ENCODE measurements around the gene TNFRSF8. TPM values are rescaled to one million over a fixed set of nuclear protein-coding genes. Genes with fewer than 3 reads are reported as not detected.

TNFRSF8 gene
- polyA plus RNA-seq, 1 donor from 2014 or later: 0.40 TPM

DNA sequence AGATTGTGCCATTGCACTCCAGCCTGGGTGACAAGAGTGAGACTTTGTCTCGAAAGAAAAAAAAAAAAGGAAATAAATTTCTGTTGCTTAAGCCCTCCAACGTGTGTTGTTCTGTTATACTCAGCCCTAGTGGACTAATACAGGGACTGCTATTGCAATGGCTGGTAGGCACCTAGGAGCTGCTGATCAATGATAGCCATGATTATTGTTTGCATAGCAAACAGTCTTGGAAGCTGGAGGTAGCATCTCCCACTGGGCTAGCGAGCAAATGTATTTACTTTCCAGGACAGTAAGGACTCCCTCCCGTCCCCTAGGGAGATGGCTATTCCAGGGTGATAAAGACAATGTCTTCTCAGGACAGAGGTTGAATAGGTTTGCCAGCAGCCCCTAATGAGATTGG is 13.5 kb upstream of the TNFRSF8 start:
- H3K36me3 Mint-ChIP-seq: peaks cover 2% of the 10 kb centered on the region
- H3K27me3 Mint-ChIP-seq: peaks cover 5% of the 10 kb centered on the region
- H3K9me3 Mint-ChIP-seq: no peaks in the 10 kb centered on the region

GRCh38 chr1:12051361-12051760 is 11.7 kb upstream of the TNFRSF8 start:
- Mint-ChIP-seq H3K9me3 (no peaks in the 10 kb centered on the region), H3K27me3 (peaks cover 4% of the 10 kb centered on the region), H3K27ac (no peak overlapping the region), H3K36me3 (peaks cover 2% of the 10 kb centered on the region), H3K4me1 (peaks cover 3 to 22% (median 21%) of the 10 kb centered on the region in 3 donors), H3K4me3 (no peak overlapping the region)

More for the DNA sequence above, 13.5 kb upstream of the TNFRSF8 start:
- no peak overlapping the region for H3K27ac Mint-ChIP-seq
- peaks cover 8 to 31% (median 28%) of the 10 kb centered on the region in 3 donors for H3K4me1 Mint-ChIP-seq
- H3K4me3 Mint-ChIP-seq: peak overlapping the region in 2 of 4 donors; percentile 39 to 68

DNA sequence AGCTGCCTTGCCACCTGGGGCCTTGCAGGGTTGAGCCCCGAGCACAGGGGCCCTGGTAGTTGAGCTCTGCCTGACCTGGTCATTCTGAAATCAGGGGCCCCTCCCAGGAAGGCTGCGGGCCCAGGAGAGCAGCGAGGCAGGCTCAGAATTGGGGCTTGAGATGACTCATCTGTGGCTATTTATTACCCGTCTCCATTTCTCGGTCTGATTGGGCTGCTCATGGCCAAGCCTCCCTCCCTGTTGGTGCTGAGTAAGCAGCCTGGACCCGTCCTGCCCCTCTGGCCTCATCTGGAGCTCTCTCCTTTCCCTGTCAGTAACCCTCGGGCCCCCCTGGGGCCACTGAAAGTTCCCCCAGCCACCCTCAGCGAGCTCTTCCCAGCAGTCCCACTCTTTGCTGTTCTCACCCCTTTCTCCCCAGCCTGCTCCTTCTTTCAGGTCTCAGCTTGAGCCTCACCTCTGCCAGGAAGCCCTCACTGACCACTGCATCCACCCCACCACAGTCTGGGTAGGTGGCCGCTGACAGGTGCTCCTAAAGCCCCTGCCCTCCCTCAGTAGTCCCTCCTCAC is 11.0 kb upstream of the TNFRSF8 start:
- Mint-ChIP-seq H3K27me3 (peaks cover 4% of the 10 kb centered on the region), H3K9me3 (no peaks in the 10 kb centered on the region), H3K4me3 (peak overlapping the region in 2 of 4 donors; percentile 18 to 77), H3K27ac (peak overlapping the region in 1 of 3 donors; percentile 91), H3K36me3 (peaks cover 2% of the 10 kb centered on the region), H3K4me1 (peaks cover 5 to 24% (median 23%) of the 10 kb centered on the region in 3 donors)

DNA sequence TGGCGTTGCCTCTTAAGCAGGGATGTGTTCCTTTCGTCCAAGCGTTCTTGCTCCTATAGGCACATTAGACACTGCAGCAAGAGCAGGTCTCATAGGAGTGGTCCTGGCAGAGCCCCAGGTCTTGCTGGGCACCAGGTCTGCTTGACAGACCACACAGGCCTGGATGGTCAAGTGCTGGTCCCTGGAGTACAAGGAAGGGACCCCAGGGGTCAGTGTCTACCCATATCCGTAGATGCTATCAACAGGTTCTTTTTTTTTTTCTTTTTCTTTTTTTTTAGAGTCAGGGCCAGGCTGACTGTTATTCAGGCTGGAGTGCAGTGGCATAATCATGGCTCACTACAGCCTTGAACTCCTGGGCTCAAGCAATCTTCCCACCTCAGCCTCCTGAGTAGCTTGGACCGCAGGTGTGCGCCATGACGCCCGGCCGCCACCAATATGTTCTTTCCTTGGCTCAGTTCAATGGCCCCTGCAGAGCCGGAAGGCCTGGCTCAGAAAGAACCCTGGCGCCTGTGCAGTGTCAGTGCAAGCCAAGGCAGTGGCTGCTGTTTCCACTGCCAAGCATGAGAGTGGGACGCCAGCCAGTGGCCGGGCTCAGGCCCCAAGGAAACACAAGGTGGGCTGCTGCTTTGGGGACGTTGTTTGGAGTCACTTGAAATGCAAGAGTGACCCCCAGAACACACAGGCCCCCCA is 10.0 kb upstream of the TNFRSF8 start:
- peaks cover 5 to 24% (median 23%) of the 10 kb centered on the region in 3 donors for H3K4me1 Mint-ChIP-seq
- H3K4me3 Mint-ChIP-seq: peak overlapping the region in 2 of 4 donors; percentile 68 to 82
- H3K36me3 Mint-ChIP-seq: peaks cover 2% of the 10 kb centered on the region
- peaks cover 4% of the 10 kb centered on the region for H3K27me3 Mint-ChIP-seq
- peak overlapping the region in 1 of 3 donors; percentile 91 for H3K27ac Mint-ChIP-seq
- no peaks in the 10 kb centered on the region for H3K9me3 Mint-ChIP-seq

GRCh38 chr1:12053752-12054548 is 9.2 kb upstream of the TNFRSF8 start:
- H3K27me3 Mint-ChIP-seq: peaks cover 4% of the 10 kb centered on the region
- no peak overlapping the region for H3K27ac Mint-ChIP-seq
- peak overlapping the region in 1 of 4 donors; percentile 17 for H3K4me3 Mint-ChIP-seq
- H3K36me3 Mint-ChIP-seq: peaks cover 2% of the 10 kb centered on the region
- H3K4me1 Mint-ChIP-seq: peaks cover 5 to 24% (median 20%) of the 10 kb centered on the region in 3 donors
- H3K9me3 Mint-ChIP-seq: no peaks in the 10 kb centered on the region

DNA sequence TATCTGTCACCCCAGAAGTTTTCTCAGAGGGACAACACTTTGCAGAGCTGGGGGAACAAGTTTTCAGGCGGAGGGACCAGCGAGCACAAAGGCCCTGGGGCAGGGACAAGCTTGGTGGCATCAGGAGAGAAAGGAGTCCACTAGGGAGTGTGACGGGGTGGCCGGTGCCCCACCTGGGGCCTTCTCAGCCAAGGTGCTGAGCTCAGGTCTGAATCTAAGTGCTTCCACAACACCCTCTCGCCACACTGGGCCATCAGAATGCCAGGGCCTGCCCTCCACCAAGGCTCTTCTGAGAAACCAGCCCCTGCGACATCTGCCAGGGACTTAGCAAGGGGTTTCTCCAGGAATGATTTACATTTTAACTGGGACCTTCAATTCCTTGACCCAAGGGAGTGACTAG is 7.8 kb upstream of the TNFRSF8 start:
- H3K9me3 Mint-ChIP-seq: peaks cover 0 to 3% (median 0%) of the 10 kb centered on the region in 3 donors
- no peak overlapping the region for H3K27ac Mint-ChIP-seq
- H3K4me3 Mint-ChIP-seq: no peak overlapping the region
- H3K4me1 Mint-ChIP-seq: peaks cover 12 to 31% (median 27%) of the 10 kb centered on the region in 3 donors
- peaks cover 9% of the 10 kb centered on the region for H3K27me3 Mint-ChIP-seq
- H3K36me3 Mint-ChIP-seq: no peaks in the 10 kb centered on the region

DNA sequence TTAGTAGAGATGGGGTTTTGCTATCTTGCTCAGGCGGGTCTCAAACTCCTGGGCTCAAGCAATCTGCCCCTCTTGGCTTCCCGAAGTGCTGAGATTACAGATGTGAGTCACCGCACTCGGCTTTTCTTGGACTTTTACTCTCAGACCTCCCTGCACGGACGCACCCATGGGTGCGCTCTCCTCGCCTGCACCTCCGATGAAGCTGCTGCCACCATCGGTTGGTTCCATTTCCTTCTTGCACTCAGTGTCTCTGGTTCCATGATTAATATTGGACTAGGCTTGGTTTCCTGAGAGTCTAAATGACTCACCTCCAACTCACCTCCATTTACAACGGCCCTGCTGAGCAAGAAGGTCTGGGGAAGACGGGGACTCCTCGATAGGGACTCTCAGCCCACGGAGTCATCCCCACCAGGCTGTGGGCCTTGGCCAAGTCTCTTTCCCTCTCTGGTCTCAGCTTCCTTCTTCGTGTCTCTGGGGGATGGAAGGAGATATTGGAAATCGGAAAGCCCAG is 6.7 kb upstream of the TNFRSF8 start:
- peak overlapping the region in 1 of 3 donors; percentile 78 for H3K27ac Mint-ChIP-seq
- H3K9me3 Mint-ChIP-seq: peaks cover 0 to 3% (median 0%) of the 10 kb centered on the region in 3 donors
- peaks cover 11% of the 10 kb centered on the region for H3K27me3 Mint-ChIP-seq
- peaks cover 12 to 31% (median 26%) of the 10 kb centered on the region in 3 donors for H3K4me1 Mint-ChIP-seq
- H3K4me3 Mint-ChIP-seq: peak overlapping the region in 1 of 4 donors; percentile 82
- H3K36me3 Mint-ChIP-seq: no peaks in the 10 kb centered on the region

- H3K4me3 Mint-ChIP-seq: peak overlapping the region in 1 of 4 donors; percentile 47
- H3K27me3 Mint-ChIP-seq: peaks cover 7% of the 10 kb centered on the region
- H3K27ac Mint-ChIP-seq: no peak overlapping the region
- H3K36me3 Mint-ChIP-seq: no peaks in the 10 kb centered on the region
- peaks cover 0 to 3% (median 0%) of the 10 kb centered on the region in 3 donors for H3K9me3 Mint-ChIP-seq
- H3K4me1 Mint-ChIP-seq: peaks cover 12 to 24% (median 19%) of the 10 kb centered on the region in 3 donors
These were observed 5.7 kb upstream of the TNFRSF8 start for GRCh38 chr1:12057382-12057781.

GRCh38 chr1:12057940-12058687 is 5.0 kb upstream of the TNFRSF8 start:
- Mint-ChIP-seq H3K27me3 (peaks cover 10% of the 10 kb centered on the region), H3K27ac (no peak overlapping the region), H3K4me1 (peaks cover 12 to 23% (median 20%) of the 10 kb centered on the region in 3 donors), H3K4me3 (peak overlapping the region in 1 of 4 donors; percentile 32), H3K9me3 (peaks cover 0 to 3% (median 0%) of the 10 kb centered on the region in 3 donors), H3K36me3 (no peaks in the 10 kb centered on the region)

DNA sequence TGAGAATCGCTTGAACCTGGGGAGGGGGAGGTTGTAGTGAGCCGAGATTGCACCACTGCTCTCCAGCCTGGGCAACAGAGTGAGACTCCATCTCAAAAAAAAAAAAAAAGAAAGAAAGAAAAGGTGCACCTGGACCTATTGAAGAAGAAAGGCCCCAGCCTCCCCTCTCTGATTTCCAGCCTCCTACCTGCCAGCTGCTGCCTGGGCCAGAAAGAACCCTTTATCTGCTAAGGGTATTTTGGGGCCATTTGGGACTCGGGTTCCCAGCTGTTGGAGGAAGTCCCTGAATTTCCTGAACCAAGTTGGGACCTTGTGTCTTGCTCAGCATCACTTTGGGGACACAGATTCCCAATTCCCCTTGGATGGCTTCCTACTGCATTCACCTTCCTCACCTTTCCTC is 3.9 kb upstream of the TNFRSF8 start:
- no peaks in the 10 kb centered on the region for H3K36me3 Mint-ChIP-seq
- peaks cover 19% of the 10 kb centered on the region for H3K27me3 Mint-ChIP-seq
- H3K9me3 Mint-ChIP-seq: peaks cover 0 to 3% (median 0%) of the 10 kb centered on the region in 3 donors
- H3K4me1 Mint-ChIP-seq: peaks cover 14 to 23% (median 21%) of the 10 kb centered on the region in 3 donors
- no peak overlapping the region for H3K27ac Mint-ChIP-seq
- H3K4me3 Mint-ChIP-seq: peak overlapping the region in 2 of 4 donors; percentile 0 to 50

- peaks cover 18 to 27% (median 24%) of the 10 kb centered on the region in 3 donors for H3K4me1 Mint-ChIP-seq
- no peaks in the 10 kb centered on the region for H3K36me3 Mint-ChIP-seq
- H3K27ac Mint-ChIP-seq: no peak overlapping the region
- H3K27me3 Mint-ChIP-seq: peaks cover 24% of the 10 kb centered on the region
- peak overlapping the region in 2 of 4 donors; percentile 0 to 50 for H3K4me3 Mint-ChIP-seq
- peaks cover 0 to 6% (median 0%) of the 10 kb centered on the region in 3 donors for H3K9me3 Mint-ChIP-seq
These were observed 3.2 kb upstream of the TNFRSF8 start for GRCh38 chr1:12059722-12060464.

DNA sequence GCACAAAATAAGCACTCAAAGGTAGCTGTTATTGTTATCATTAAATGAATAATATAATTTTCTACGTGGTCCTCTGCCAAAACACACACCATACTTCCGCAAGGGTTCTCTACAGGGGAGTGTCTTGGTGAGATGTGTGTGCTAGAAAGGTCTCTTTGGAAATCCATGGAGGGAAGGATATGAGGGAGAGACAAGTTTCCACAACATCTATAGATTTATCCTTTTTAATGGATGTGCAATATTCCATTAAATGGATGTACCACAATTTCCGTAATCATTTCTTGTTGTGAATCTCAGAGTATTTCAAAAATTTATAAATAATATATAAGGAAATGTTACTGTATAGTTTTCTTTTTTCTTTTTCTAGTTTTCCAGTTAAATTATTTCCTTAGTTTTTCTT is 2.6 kb upstream of the TNFRSF8 start:
- Mint-ChIP-seq H3K27me3 (peaks cover 24% of the 10 kb centered on the region), H3K4me3 (no peak overlapping the region), H3K36me3 (no peaks in the 10 kb centered on the region), H3K27ac (no peak overlapping the region), H3K9me3 (peaks cover 0 to 6% (median 0%) of the 10 kb centered on the region in 3 donors), H3K4me1 (peaks cover 19 to 27% (median 23%) of the 10 kb centered on the region in 3 donors)

DNA sequence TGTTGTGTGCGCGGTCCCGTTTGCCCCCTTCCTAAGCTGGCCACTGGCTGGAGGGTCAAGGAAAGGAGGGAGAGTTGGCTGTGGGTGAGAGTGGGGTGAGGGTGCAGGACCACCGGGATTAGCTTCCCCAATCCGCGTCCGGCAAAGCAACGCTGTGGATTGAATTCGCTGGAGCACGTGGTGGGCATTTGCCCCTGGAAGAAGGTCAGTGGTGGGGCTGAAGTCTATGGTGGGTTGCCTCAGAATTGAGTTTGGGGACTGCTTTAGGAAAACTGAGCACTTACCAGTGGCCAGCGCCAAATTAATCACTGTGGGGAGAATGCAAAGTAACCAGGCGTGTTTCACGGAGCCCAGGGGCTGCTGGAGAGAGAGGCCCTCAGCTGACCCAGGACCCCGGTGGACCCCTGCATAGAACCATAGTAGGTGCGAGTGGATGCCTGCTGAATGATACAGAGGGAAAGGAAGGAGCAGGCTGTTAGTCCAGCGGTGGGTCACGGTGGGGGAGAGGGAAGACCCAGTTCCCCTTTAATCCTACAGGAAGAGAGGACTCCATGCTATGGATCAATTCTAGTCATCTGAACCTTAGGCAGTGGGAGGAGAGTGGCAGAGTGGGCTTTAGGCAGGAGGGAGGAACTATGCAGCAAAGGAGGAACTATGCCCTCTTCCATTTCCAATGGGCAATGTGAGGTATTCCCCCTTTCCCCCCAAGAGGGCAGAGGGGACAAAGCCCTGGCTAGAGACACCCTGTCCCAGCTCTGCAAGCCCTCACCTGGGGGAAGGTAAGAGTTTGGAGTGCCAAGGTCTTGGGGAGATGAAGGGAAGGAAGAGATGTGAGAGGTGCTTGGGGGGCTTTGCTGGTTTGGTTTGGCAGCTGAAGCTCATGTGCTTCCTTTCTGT is 1.2 kb downstream of the TNFRSF8 start:
- Mint-ChIP-seq H3K27me3 (peaks cover 43% of the 10 kb centered on the region), H3K27ac (peak overlapping the region in 1 of 3 donors; percentile 46), H3K4me3 (peak overlapping the region in 3 of 4 donors; percentile 69 to 78 (median 75)), H3K9me3 (peaks cover 0 to 6% (median 0%) of the 10 kb centered on the region in 3 donors), H3K4me1 (peaks cover 26 to 42% (median 39%) of the 10 kb centered on the region in 3 donors), H3K36me3 (peaks cover under 1% of the 10 kb centered on the region)
